Upper lobe of right lung (tissue), 1 donor: Measurements from ENCODE around the gene STAT3. TPM values are rescaled to one million over a fixed set of nuclear protein-coding genes. Genes with fewer than 3 reads are reported as not detected.
A peak's percentile ranks its signal among the peaks of the same experiment; 100 is the strongest.

Experiments used
- ATAC-seq: fragments of 200-7000 bp; cut with Tn5 transposase; one replicate; pipeline ENCODE4 v1.9.1; 2020; ENCODE audit warnings: mild to moderate bottlenecking, moderate library complexity
- DNase-seq: peaks from one replicate; pipeline ENCODE4 v3.0.0-alpha.2; 2020
- H3K27ac ChIP-seq: fragments of 200-600 bp; one replicate; pipeline ENCODE4 v1.8.0; 2022
- H3K27me3 ChIP-seq: fragments of 200-600 bp; one replicate; pipeline ENCODE4 v1.8.0; 2022; ENCODE audit warnings: mild to moderate bottlenecking
- H3K36me3 ChIP-seq: fragments of 200-600 bp; one replicate; pipeline ENCODE4 v1.8.0; 2022
- H3K4me1 ChIP-seq: fragments of 200-600 bp; one replicate; pipeline ENCODE4 v1.8.0; 2022
- H3K4me3 ChIP-seq: fragments of 200-600 bp; one replicate; pipeline ENCODE4 v1.8.0; 2022; ENCODE audit warnings: mild to moderate bottlenecking
- H3K9me3 ChIP-seq: fragments of 200-600 bp; one replicate; pipeline ENCODE4 v1.8.0; 2022
- intact Hi-C: fragments of 100-400 bp; cut with DNase I; formaldehyde crosslinking; loops from one replicate; pipeline ENCODE4 v1.11.0; 2022
- total RNA-seq: library from RNA; stranded (reverse); fragmentation: NEBNext Ultra II Directional; extraction: Animal tissue kit (Norgen Biotek cat#: 25700); gene quantifications from one replicate; pipeline ENCODE4 v1.2.1, GENCODE V29; 2021
- TF ChIP-seq, protein P1 (sequence below): fragments of 200-600 bp; IDR thresholded peaks from one replicate; pipeline ENCODE4 v1.8.0; 2022; ENCODE audit warnings: antibody characterized with exemption
- donor health status: DM: no; HTN: yes; CAD: no; lungs with severe emphysema.

STAT3 gene
- total RNA-seq, 1 donor from 2014 or later = 309 TPM

DNA sequence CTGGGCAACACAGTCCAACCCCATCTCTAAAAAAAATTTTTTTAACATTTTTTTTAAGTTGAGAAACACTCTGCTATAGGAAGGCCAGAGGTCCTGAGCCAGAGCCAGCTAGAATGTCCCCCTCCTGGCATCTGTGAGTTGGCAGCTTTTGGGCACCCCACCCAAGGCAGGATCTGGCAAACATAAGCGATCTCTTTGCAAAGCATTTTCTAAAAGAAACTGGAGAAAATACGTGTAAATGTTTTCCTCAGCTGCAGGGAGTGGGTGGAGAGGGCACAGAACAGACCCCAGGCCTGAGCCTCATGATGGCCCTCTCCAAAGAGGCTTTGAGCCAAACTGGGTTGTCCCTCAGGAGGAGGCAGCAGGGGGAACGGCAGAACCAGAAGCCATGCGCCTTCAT, 23.1 kb upstream of the STAT3 start:
- H3K27me3 ChIP-seq = no peaks in the 10 kb centered on the region
- peaks cover 76% of the 10 kb centered on the region for H3K4me1 ChIP-seq
- DNase-seq (no peak), ATAC-seq (no peak)
- H3K4me3 ChIP-seq = no peak overlapping the region
- H3K36me3 ChIP-seq = no peaks in the 10 kb centered on the region
- no peaks in the 10 kb centered on the region for H3K9me3 ChIP-seq
- intact Hi-C loops = no loop called here
- TF ChIP-seq, protein P1, sequence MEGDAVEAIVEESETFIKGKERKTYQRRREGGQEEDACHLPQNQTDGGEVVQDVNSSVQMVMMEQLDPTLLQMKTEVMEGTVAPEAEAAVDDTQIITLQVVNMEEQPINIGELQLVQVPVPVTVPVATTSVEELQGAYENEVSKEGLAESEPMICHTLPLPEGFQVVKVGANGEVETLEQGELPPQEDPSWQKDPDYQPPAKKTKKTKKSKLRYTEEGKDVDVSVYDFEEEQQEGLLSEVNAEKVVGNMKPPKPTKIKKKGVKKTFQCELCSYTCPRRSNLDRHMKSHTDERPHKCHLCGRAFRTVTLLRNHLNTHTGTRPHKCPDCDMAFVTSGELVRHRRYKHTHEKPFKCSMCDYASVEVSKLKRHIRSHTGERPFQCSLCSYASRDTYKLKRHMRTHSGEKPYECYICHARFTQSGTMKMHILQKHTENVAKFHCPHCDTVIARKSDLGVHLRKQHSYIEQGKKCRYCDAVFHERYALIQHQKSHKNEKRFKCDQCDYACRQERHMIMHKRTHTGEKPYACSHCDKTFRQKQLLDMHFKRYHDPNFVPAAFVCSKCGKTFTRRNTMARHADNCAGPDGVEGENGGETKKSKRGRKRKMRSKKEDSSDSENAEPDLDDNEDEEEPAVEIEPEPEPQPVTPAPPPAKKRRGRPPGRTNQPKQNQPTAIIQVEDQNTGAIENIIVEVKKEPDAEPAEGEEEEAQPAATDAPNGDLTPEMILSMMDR = no peak
- peak overlapping the region; percentile 79 for H3K27ac ChIP-seq

- TF ChIP-seq, protein P1 = no peak
- intact Hi-C loops = no loop called here
- no peak for ATAC-seq
- no peak for DNase-seq
- Histone ChIP-seq H3K27ac (peak overlapping the region; percentile 79), H3K4me3 (no peak overlapping the region), H3K9me3 (no peaks in the 10 kb centered on the region), H3K27me3 (no peaks in the 10 kb centered on the region), H3K36me3 (peaks cover 1% of the 10 kb centered on the region), H3K4me1 (peaks cover 76% of the 10 kb centered on the region)
Measured at GRCh38 chr17:42410319-42410685, 22.1 kb upstream of the STAT3 start.

DNA sequence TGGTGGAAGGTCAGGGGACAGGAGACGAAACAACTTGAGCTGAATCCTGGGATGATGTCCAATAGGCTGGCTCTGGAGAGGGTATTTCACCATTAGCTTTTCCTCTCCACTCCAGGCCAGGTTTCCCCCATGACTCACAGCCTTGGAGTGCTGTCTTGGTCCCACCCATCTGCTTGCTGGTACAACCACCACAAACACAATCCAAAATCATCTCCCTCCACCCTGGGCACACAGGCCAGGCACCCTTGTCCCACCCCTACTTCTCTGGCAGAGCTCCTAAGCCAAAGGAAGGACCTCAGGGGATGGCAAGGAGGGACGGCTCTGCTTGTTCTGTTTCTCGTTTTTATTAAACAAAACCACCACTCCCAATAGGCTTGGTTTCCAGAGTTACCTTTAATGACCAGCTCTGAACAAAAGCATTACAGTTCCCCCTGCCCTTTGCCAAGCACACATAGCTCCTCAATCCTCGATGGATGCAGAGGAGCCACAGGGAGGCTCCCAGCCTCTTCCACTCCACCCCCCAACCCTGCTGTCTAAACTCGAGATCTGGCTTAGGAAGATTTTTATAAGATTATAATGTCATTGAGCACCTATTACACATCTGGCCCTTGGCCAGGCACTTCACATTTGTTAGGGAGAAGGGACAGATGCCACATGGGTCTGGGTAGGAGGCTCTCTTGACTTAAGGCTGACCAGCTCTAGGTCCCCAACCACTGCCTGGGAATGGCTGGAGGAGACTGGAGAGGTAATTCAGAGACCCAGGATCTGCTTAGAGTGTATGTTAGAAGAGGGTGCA, 21.5 kb upstream of the STAT3 start:
- TF ChIP-seq, protein P1 = no peak
- H3K27ac ChIP-seq = peak overlapping the region; percentile 79
- H3K27me3 ChIP-seq = no peaks in the 10 kb centered on the region
- peaks cover 7% of the 10 kb centered on the region for H3K36me3 ChIP-seq
- H3K4me1 ChIP-seq = peaks cover 75% of the 10 kb centered on the region
- H3K4me3 ChIP-seq = no peak overlapping the region
- intact Hi-C loops = loop anchor here (5.0 kb wide), 1 partner anchor 87 kb away; no protein-coding TSS in a partner anchor
- ATAC-seq (peak; percentile 65), DNase-seq (peak; percentile 72)
- H3K9me3 ChIP-seq = no peaks in the 10 kb centered on the region

GRCh38 chr17:42408061-42408460, 19.8 kb upstream of the STAT3 start:
- Histone ChIP-seq H3K9me3 (no peaks in the 10 kb centered on the region), H3K4me1 (peaks cover 70% of the 10 kb centered on the region), H3K27me3 (no peaks in the 10 kb centered on the region), H3K36me3 (peaks cover 23% of the 10 kb centered on the region), H3K27ac (peak overlapping the region; percentile 79), H3K4me3 (no peak overlapping the region)
- TF ChIP-seq, protein P1 = no peak
- DNase-seq (no peak), ATAC-seq (no peak)
- intact Hi-C loops = loop anchor here (5.0 kb wide), 1 partner anchor 86 kb away; no protein-coding TSS in a partner anchor

DNA sequence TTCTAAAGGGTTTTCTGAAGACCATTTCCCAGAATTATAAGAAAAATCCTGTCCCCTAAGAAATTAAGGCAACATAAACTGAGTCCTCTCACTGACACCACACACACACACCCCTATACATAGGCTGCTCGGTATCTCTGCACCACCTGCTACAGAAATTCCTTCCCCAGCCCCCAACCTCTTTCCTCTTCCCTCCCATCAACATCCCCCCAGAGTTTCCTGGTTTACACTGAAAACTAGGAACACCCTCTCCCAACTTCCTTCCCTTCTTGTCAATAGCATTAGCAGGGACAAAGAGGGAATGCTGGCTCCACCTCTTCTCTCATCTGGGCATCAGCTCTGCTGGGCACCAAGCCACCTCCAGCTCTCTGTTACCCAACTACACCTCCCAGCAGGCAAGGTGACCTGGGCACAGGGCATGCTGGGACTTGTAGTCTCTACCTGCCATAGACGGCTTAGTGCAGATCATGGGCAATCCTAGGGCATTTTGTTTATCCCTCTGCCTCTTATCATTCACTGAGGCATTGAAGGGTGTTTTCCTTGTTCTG, 19.1 kb upstream of the STAT3 start:
- H3K27me3 ChIP-seq = no peaks in the 10 kb centered on the region
- peak; percentile 90 for DNase-seq
- no peak overlapping the region for H3K4me3 ChIP-seq
- peak; percentile 88 for ATAC-seq
- peaks cover 30% of the 10 kb centered on the region for H3K36me3 ChIP-seq
- H3K27ac ChIP-seq = peak overlapping the region; percentile 79
- TF ChIP-seq, protein P1 = no peak
- H3K9me3 ChIP-seq = no peaks in the 10 kb centered on the region
- intact Hi-C loops = loop anchor here (5.0 kb wide), 1 partner anchor 85 kb away; no protein-coding TSS in a partner anchor
- H3K4me1 ChIP-seq = peaks cover 70% of the 10 kb centered on the region
